Pancreas (tissue), 10 donors: Measurements from ENCODE around the gene CYP27A1. TPM values are rescaled to one million over a fixed set of nuclear protein-coding genes. Genes with fewer than 3 reads are reported as not detected.

Experiments used
- ATAC-seq, 4 donors: fragments of 200-7000 bp; cut with Tn5 transposase; one replicate each; pipeline versions ENCODE4 v1.8.0 to v1.9.1; 2020; ENCODE audit warnings: mild to moderate bottlenecking in 4 of 4, moderate library complexity in 4 of 4
- DNase-seq, 6 donors: peaks; one replicate each; pipeline ENCODE4 v3.0.0-alpha.2; 2020
- FAIRE-seq: peaks from 2 replicates; lab custom pipeline; 2012; peaks lifted over from hg19 to GRCh38; lab: Jason Lieb, UNC
- H3K27ac ChIP-seq, 4 donors: fragments of 200-600 bp; sonication (generic); 1 replicate in 3 of 4; 2 replicates in 1 of 4; pipeline versions ENCODE4 v1.5.0 to v1.8.0; 2020
- H3K27me3 ChIP-seq, 4 donors: fragments of 200-600 bp; one replicate each; pipeline ENCODE4 v1.8.0; 2021
- H3K36me3 ChIP-seq, 3 donors: fragments of 200-600 bp; sonication (generic) in 1 of 3; one replicate each; pipeline versions ENCODE4 v1.5.0 to v1.8.0; 2020 to 2021
- H3K4me1 ChIP-seq, 3 donors: fragments of 200-600 bp; one replicate each; pipeline ENCODE4 v1.8.0; 2021
- H3K4me3 ChIP-seq, 4 donors: fragments of 200-600 bp; sonication (generic) in 2 of 4; one replicate each; pipeline versions ENCODE4 v1.5.0 to v1.8.0; 2020 to 2021
- H3K9me3 ChIP-seq, 4 donors: fragments of 200-600 bp; one replicate each; pipeline ENCODE4 v1.8.0; 2021
- CTCF ChIP-seq, 4 donors: fragments of 200-600 bp; sonication (generic) in 3 of 4; IDR thresholded peaks; one replicate each; pipeline versions ENCODE4 v1.5.0 to v1.8.0; 2021; ENCODE audit warnings: antibody characterized with exemption in 4 of 4
- WGBS, 2 donors: extraction: QIAGEN DNeasy Blood & Tissue Kit; methylation state at CpG; one replicate each; pipeline ENCODE4 v1.1.7; 2013; 5-methylcytosine and 5-hydroxymethylcytosine counted together
- intact Hi-C, 3 donors: fragments of 100-400 bp; cut with DNase I; formaldehyde crosslinking; loops; one replicate each; pipeline versions ENCODE4 v1.11.1 to v1.14.2; 2022
- polyA plus RNA-seq, 2 donors: library from polyadenylated mRNA; stranded (reverse); fragments of 200-250 nt; gene quantifications; one replicate each; pipeline ENCODE4 v1.2.3, GENCODE V29; 2013
- total RNA-seq, 6 donors: library from RNA; stranded (reverse); fragmentation: NEBNext Ultra II Directional in 4 of 6; extraction: Animal tissue kit (Norgen Biotek cat#: 25700) in 4 of 6; gene quantifications; one replicate each; pipeline versions ENCODE4 v1.2.1 to v1.2.4, GENCODE V29; 2021 to 2023
- donor health status: healthy with polysubstance abuse.
- donor health status: DM: no; HTN: no; CAD: no; lungs with moderate emphysema.
- donor health status: DM: no; HTN: no; CAD: no.
- donor health status: control.
- donor health status: control.
- donor health status: Bipolar disorder and iron deficiency.
- donor health status: DM: yes; HTN: yes; CAD: no.
- donor health status: DM: no; HTN: no; CAD: no.
- donor health status: DM: no; HTN: no; CAD: no.
- donor health status: DM: yes; HTN: yes; CAD: no.

CYP27A1 gene
- total and polyA plus RNA-seq, 8 donors: 3.1 to 21.6 (median 5.1) TPM

GRCh38 chr2:218813771-218814460 lies 32.0 kb downstream of the CYP27A1 start:
- FAIRE-seq (no peak), DNase-seq (no peak), ATAC-seq (no peak)
- Histone ChIP-seq H3K36me3 (peaks cover 0 to 3% (median 0%) of the 10 kb centered on the region in 3 donors), H3K27ac (no peak overlapping the region), H3K9me3 (no peaks in the 10 kb centered on the region), H3K4me3 (no peak overlapping the region), H3K27me3 (no peaks in the 10 kb centered on the region), H3K4me1 (no peaks in the 10 kb centered on the region)
- TF ChIP-seq CTCF (IDR thresholded peaks at IDR 0.05): no peak
- intact Hi-C loops: no loop called here
- 80 to 86% methylated on average over 11 of the region's 11 CpGs for WGBS, 2 donors

- no peak overlapping the region for H3K4me3 ChIP-seq
- no peak for DNase-seq
- H3K9me3 ChIP-seq: no peaks in the 10 kb centered on the region
- no peaks in the 10 kb centered on the region for H3K27me3 ChIP-seq
- no peak for TF ChIP-seq CTCF (IDR thresholded peaks at IDR 0.05)
- H3K27ac ChIP-seq: no peak overlapping the region
- intact Hi-C loops: no loop called here
- no peaks in the 10 kb centered on the region for H3K4me1 ChIP-seq
- ATAC-seq: no peak
- peaks cover 0 to 3% (median 0%) of the 10 kb centered on the region in 3 donors for H3K36me3 ChIP-seq
- WGBS, 2 donors: 91 to 92% methylated on average over 13 of the region's 13 CpGs
- no peak for FAIRE-seq
These were observed 32.7 kb downstream of the CYP27A1 start for GRCh38 chr2:218814540-218815243.

- no peak for ATAC-seq
- no peaks in the 10 kb centered on the region for H3K27me3 ChIP-seq
These were observed 33.3 kb downstream of the CYP27A1 start for GRCh38 chr2:218815244-218815637.

GRCh38 chr2:218815649-218816048 lies 33.7 kb downstream of the CYP27A1 start:
- WGBS, 2 donors: 91 to 94% methylated on average over 4 of the region's 4 CpGs
- Histone ChIP-seq H3K9me3 (no peaks in the 10 kb centered on the region), H3K27me3 (no peaks in the 10 kb centered on the region), H3K36me3 (peaks cover 0 to 3% (median 0%) of the 10 kb centered on the region in 3 donors), H3K4me1 (no peaks in the 10 kb centered on the region), H3K4me3 (no peak overlapping the region), H3K27ac (no peak overlapping the region)
- no peak for ATAC-seq
- intact Hi-C loops: no loop called here
- FAIRE-seq: no peak
- no peak for TF ChIP-seq CTCF (IDR thresholded peaks at IDR 0.05)
- DNase-seq: no peak

More at GRCh38 chr2:218815244-218815637, 33.3 kb downstream of the CYP27A1 start:
- peaks cover 0 to 3% (median 0%) of the 10 kb centered on the region in 3 donors for H3K36me3 ChIP-seq
- TF ChIP-seq CTCF (IDR thresholded peaks at IDR 0.05): no peak
- H3K4me1 ChIP-seq: no peaks in the 10 kb centered on the region
- intact Hi-C loops: no loop called here
- FAIRE-seq (no peak), DNase-seq (no peak)
- no peak overlapping the region for H3K27ac ChIP-seq
- no peak overlapping the region for H3K4me3 ChIP-seq
- H3K9me3 ChIP-seq: no peaks in the 10 kb centered on the region
- 57 to 60% methylated on average over 5 of the region's 5 CpGs for WGBS, 2 donors
